Chondrocyte (in vitro differentiated cells): ENCODE data around the gene HLA-G. TPM values are rescaled to one million over a fixed set of nuclear protein-coding genes. Genes with fewer than 3 reads are reported as not detected.
"Not testable (repeated sequence)": the region's sequence is repeated elsewhere in the genome, so short reads cannot be mapped to it uniquely, and the experiment has no call there.

Experiments used
- DNase-seq: peaks from one replicate; pipeline ENCODE4 v3.0.0; 2021; ENCODE audit warnings: mixed read lengths, low spot score
- H3K27ac Mint-ChIP-seq: one replicate; pipeline ENCODE4 v1.8.0; 2021; ENCODE audit warnings: mild to moderate bottlenecking, moderate library complexity, mixed read lengths; ENCODE audit not compliant: unreplicated experiment
- H3K27me3 Mint-ChIP-seq: 2 replicates; pipeline ENCODE4 v1.8.0; 2021; ENCODE audit warnings: low read depth, mixed read lengths
- H3K36me3 Mint-ChIP-seq: 2 replicates; pipeline ENCODE4 v1.8.0; 2021; ENCODE audit warnings: low read depth, mixed read lengths
- H3K4me1 Mint-ChIP-seq: 2 replicates; pipeline ENCODE4 v1.8.0; 2021; ENCODE audit warnings: low read depth, mild to moderate bottlenecking, mixed read lengths
- H3K4me3 Mint-ChIP-seq: one replicate; pipeline ENCODE4 v1.8.0; 2021; ENCODE audit warnings: mild to moderate bottlenecking, moderate library complexity, mixed read lengths; ENCODE audit not compliant: unreplicated experiment
- H3K9me3 Mint-ChIP-seq: 2 replicates; pipeline ENCODE4 v1.8.0; 2021; ENCODE audit warnings: low read depth, mixed read lengths
- long read RNA-seq: library from polyadenylated mRNA; stranded (forward); transcript quantifications from one replicate; pipeline ENCODE4 v2.0.0, GENCODE V29; 2021
- total RNA-seq: library from RNA; stranded (reverse); gene quantifications from 3 replicates; pipeline ENCODE4 v1.2.1, GENCODE V29; 2021
- TF ChIP-seq, protein P1 (sequence below): fragments of 200-600 bp; sonication (generic); IDR thresholded peaks from 2 replicates; pipeline ENCODE4 v1.5.0; 2021; ENCODE audit warnings: antibody characterized with exemption, mild to moderate bottlenecking, moderate library complexity

The HLA-G gene
- total RNA-seq: 0.30 to 0.46 TPM in 2 of 3 replicates, not detected in the other
- long read RNA-seq: 0 reads

DNA sequence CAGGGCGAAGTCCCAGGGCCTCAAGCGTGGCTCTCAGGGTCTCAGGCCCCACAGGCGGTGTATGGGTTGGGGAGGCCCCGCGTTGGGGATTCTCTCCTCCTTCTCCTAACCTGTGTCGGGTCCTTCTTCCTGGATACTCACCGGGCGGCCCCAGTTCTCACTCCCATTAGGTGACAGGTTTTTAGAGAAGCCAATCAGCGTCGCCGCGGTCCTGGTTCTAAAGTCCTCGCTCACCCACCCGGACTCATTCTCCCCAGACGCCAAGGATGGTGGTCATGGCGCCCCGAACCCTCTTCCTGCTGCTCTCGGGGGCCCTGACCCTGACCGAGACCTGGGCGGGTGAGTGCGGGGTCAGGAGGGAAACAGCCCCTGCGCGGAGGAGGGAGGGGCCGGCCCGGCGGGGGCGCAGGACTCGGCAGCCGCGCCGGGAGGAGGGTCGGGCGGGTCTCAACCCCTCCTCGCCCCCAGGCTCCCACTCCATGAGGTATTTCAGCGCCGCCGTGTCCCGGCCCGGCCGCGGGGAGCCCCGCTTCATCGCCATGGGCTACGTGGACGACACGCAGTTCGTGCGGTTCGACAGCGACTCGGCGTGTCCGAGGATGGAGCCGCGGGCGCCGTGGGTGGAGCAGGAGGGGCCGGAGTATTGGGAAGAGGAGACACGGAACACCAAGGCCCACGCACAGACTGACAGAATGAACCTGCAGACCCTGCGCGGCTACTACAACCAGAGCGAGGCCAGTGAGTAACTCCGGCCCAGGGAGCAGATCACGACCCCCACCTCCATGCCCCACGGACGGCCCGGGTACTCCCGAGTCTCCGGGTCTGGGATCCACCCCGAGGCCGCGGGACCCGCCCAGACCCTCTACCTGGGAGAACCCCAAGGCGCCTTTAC, at the start of gene HLA-G:
Gene HLA-G (plus strand): TSS at position 247 of the 892 bp plus-strand sequence. CDS start 20 bp downstream, at position 267.
- Mint-ChIP-seq H3K4me3 (peak within 1 kb of the TSS; percentile 14), H3K27me3 (peaks cover 88% of the 10 kb centered on the region)

GRCh38 chr6:29780019-29780698, 47.5 kb upstream of the HLA-G start:
- H3K36me3 Mint-ChIP-seq, H3K4me1 Mint-ChIP-seq, H3K27ac Mint-ChIP-seq, H3K4me3 Mint-ChIP-seq, DNase-seq: not testable (repeated sequence)
- peaks cover 21% of the 10 kb centered on the region for H3K9me3 Mint-ChIP-seq
- peaks cover 56% of the 10 kb centered on the region for H3K27me3 Mint-ChIP-seq

More for the DNA sequence above, at the start of gene HLA-G:
- no peak for DNase-seq
- Mint-ChIP-seq H3K27ac (no peak within 1 kb of the TSS), H3K4me1 (no peaks in the 10 kb centered on the region), H3K36me3 (peaks cover 1% of the 10 kb centered on the region), H3K9me3 (no peaks in the 10 kb centered on the region)
- TF ChIP-seq, protein P1, sequence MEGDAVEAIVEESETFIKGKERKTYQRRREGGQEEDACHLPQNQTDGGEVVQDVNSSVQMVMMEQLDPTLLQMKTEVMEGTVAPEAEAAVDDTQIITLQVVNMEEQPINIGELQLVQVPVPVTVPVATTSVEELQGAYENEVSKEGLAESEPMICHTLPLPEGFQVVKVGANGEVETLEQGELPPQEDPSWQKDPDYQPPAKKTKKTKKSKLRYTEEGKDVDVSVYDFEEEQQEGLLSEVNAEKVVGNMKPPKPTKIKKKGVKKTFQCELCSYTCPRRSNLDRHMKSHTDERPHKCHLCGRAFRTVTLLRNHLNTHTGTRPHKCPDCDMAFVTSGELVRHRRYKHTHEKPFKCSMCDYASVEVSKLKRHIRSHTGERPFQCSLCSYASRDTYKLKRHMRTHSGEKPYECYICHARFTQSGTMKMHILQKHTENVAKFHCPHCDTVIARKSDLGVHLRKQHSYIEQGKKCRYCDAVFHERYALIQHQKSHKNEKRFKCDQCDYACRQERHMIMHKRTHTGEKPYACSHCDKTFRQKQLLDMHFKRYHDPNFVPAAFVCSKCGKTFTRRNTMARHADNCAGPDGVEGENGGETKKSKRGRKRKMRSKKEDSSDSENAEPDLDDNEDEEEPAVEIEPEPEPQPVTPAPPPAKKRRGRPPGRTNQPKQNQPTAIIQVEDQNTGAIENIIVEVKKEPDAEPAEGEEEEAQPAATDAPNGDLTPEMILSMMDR: no peak

GRCh38 chr6:29789176-29789575, 38.4 kb upstream of the HLA-G start:
- DNase-seq: no peak
- Mint-ChIP-seq H3K4me3 (no peak overlapping the region), H3K27me3 (peaks cover 59% of the 10 kb centered on the region), H3K4me1 (peaks cover 15% of the 10 kb centered on the region), H3K36me3 (peaks cover 2% of the 10 kb centered on the region), H3K9me3 (peaks cover 6% of the 10 kb centered on the region), H3K27ac (no peak overlapping the region)
- TF ChIP-seq, protein P1: no peak

- H3K9me3 Mint-ChIP-seq: no peaks in the 10 kb centered on the region
- H3K4me3 Mint-ChIP-seq: no peak overlapping the region
- no peak overlapping the region for H3K27ac Mint-ChIP-seq
- DNase-seq: no peak
- TF ChIP-seq, protein P1: no peak
- H3K4me1 Mint-ChIP-seq: peaks cover 15% of the 10 kb centered on the region
- peaks cover 61% of the 10 kb centered on the region for H3K27me3 Mint-ChIP-seq
- H3K36me3 Mint-ChIP-seq: no peaks in the 10 kb centered on the region
Measured at GRCh38 chr6:29790626-29791025, 37.0 kb upstream of the HLA-G start.

DNA sequence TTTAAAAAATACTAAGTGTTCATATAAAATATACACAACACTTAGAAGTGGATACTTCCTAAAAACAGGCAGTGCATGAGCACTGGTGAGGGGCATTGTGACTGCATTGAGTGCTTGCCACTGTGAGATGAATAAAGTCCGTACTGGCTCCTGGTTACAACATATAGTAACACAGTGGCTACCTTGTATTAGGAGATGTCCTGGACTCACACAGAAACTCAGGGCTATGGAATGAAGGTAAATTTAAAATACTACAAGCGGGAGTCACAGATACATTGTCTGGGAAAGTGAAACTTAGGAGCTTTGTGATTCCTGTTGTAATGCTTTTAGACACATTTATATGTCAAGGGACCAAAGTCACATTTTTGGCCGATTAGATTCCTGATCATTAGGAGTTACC, 36.5 kb upstream of the HLA-G start:
- Mint-ChIP-seq H3K9me3 (no peaks in the 10 kb centered on the region), H3K4me1 (peaks cover 15% of the 10 kb centered on the region), H3K4me3 (peak overlapping the region; percentile 70), H3K27me3 (peaks cover 63% of the 10 kb centered on the region), H3K36me3 (no peaks in the 10 kb centered on the region), H3K27ac (no peak overlapping the region)
- DNase-seq: no peak
- TF ChIP-seq, protein P1: no peak
